Panc1 (cell line): ENCODE results near the gene THSD8. TPM values are rescaled to one million over a fixed set of nuclear protein-coding genes. Genes with fewer than 3 reads are reported as not detected.
A peak's percentile ranks its signal among the peaks of the same experiment; 100 is the strongest.

Experiments
- ATAC-seq: fragments of 200-7000 bp; cut with Tn5 transposase; 2 replicates; pipeline ENCODE4 v1.9.1; 2020; ENCODE audit warnings: mild to moderate bottlenecking, moderate library complexity
- BruUV-seq: library from RNA; stranded (reverse); fragments of 400-500 nt; replicated peaks from 2 replicates; lab custom pipeline; 2021; lab: Mats Ljungman, UMichigan
- CTCF ChIA-PET: fragments of 300-600 bp; sonication (Branson Sonifier 250); formaldehyde crosslinking; loops from one replicate; lab custom pipeline; 2022; ENCODE audit warnings: antibody characterized with exemption; lab: Charles Lee
- POLR2A ChIA-PET: fragments of 300-600 bp; sonication (Branson Sonifier 250); formaldehyde crosslinking; loops from one replicate; lab custom pipeline; 2022; ENCODE audit warnings: antibody characterized with exemption; lab: Charles Lee
- DNase-seq: peaks from one replicate; pipeline ENCODE4 v3.0.0-alpha.2; 2010; ENCODE audit warnings: low read depth, low spot score
- H3K27ac ChIP-seq: 2 replicates; pipeline ENCODE4 v1.5.1; 2011; ENCODE audit warnings: mild to moderate bottlenecking, low read length, inconsistent platforms
- H3K27me3 ChIP-seq: fragments of 200-500 bp; sonication (Bioruptor generic); 2 replicates; pipeline ENCODE4 v1.6.0; 2014; ENCODE audit warnings: low read length, inconsistent platforms; ENCODE audit not compliant: control insufficient read depth, insufficient read depth
- H3K36me3 ChIP-seq: fragments of 200-500 bp; sonication (Bioruptor generic); 2 replicates; pipeline ENCODE4 v1.5.1; 2014; ENCODE audit warnings: inconsistent platforms, mild to moderate bottlenecking, low read length, moderate library complexity; ENCODE audit not compliant: control insufficient read depth, insufficient read depth
- H3K4me1 ChIP-seq: 2 replicates; pipeline ENCODE4 v1.5.1; 2011; ENCODE audit warnings: inconsistent platforms, mild to moderate bottlenecking, low read length, moderate library complexity; ENCODE audit not compliant: control insufficient read depth, insufficient read depth
- H3K4me3 ChIP-seq, 2 experiments: 2 replicates each; pipeline ENCODE4 v1.5.1; 2011 to 2012; ENCODE audit warnings: low read depth in 2 of 2, low read length in 2 of 2, mild to moderate bottlenecking in 2 of 2, inconsistent platforms in 1 of 2, moderate library complexity in 1 of 2
- H3K9me3 ChIP-seq: fragments of 200-500 bp; sonication (Bioruptor generic); 2 replicates; pipeline ENCODE4 v1.5.1; 2014; ENCODE audit warnings: low read depth, mild to moderate bottlenecking, inconsistent platforms, low read length, moderate library complexity; ENCODE audit not compliant: control insufficient read depth, insufficient read depth
- CTCF ChIP-seq: fragments of 450-650 bp; IDR thresholded peaks from 2 replicates; pipeline ENCODE4 v1.5.1; 2017; ENCODE audit warnings: mild to moderate bottlenecking
- POLR2AphosphoS5 ChIP-seq: IDR thresholded peaks from 2 replicates; pipeline ENCODE4 v1.6.1; 2012; ENCODE audit warnings: mild to moderate bottlenecking, low read depth, low read length, moderate library complexity
- REST ChIP-seq, 2 experiments: IDR thresholded peaks; 2 replicates each; pipeline ENCODE4 v1.6.1; 2011 to 2012; ENCODE audit warnings: low read depth in 2 of 2, control low read depth in 1 of 2, low read length in 1 of 2, mild to moderate bottlenecking in 1 of 2, moderate library complexity in 1 of 2; ENCODE audit not compliant: insufficient read depth in 1 of 2
- SIN3A ChIP-seq: IDR thresholded peaks from 2 replicates; pipeline ENCODE4 v1.6.1; 2012; ENCODE audit warnings: low read depth, mild to moderate bottlenecking, low read length, moderate library complexity, borderline replicate concordance; ENCODE audit not compliant: insufficient read depth
- TCF7L2 ChIP-seq: IDR thresholded peaks from 2 replicates; pipeline ENCODE4 v1.6.1; 2011; ENCODE audit warnings: mild to moderate bottlenecking, low read depth, low read length, inconsistent platforms
- in situ Hi-C: cut with HindIII; loops from 2 replicates; pipeline ENCODE4 v1.10.0; 2016; ENCODE audit warnings: low sequenced_read_pairs, low pct_unique_long_range_greater_than_20kb
- intact Hi-C: fragments of 100-400 bp; cut with micrococcal nuclease; formaldehyde crosslinking; loops from one replicate; pipeline ENCODE4 v1.10.0; 2022; ENCODE audit not compliant: unreplicated experiment
- total RNA-seq: library from RNA; stranded (reverse); gene quantifications from one replicate; pipeline ENCODE4 v1.2.1, GENCODE V29; 2021; ENCODE audit not compliant: unreplicated experiment

The THSD8 gene
- total RNA-seq, 1 experiment from 2014 or later: 24.8 TPM

GRCh38 chr19:12800466-12800770, 1.5 kb upstream of the THSD8 start:
- Histone ChIP-seq H3K9me3 (no peaks in the 10 kb centered on the region), H3K36me3 (peaks cover 4% of the 10 kb centered on the region; the same call in 1 of the 2 replicates), H3K4me1 (peaks cover 11% of the 10 kb centered on the region), H3K4me3 (no peak overlapping the region; a peak in 2 of 4 replicates), H3K27me3 (no peaks in the 10 kb centered on the region), H3K27ac (no peak overlapping the region)
- no TSS peak for BruUV-seq
- ChIA-PET POLR2A (no interaction called here), CTCF (no interaction called here)
- ATAC-seq: no peak
- intact Hi-C loops (no loop called here), in situ Hi-C loops (no loop called here)
- no peak for DNase-seq
- TF ChIP-seq CTCF (no peak), SIN3A (no peak), POLR2AphosphoS5 (no peak), REST (IDR thresholded peaks at IDR 0.05; ENCODE audit: insufficient read depth in 1 of 2, low read depth in 2 of 2, low read length in 1 of 2) (no peak), TCF7L2 (no peak)

- Histone ChIP-seq H3K9me3 (no peaks in the 10 kb centered on the region), H3K36me3 (peaks cover 4% of the 10 kb centered on the region; the same call in 1 of the 2 replicates), H3K27me3 (no peaks in the 10 kb centered on the region), H3K4me3 (peak overlapping the region; percentile 53 to 58), H3K4me1 (peaks cover 8% of the 10 kb centered on the region), H3K27ac (0 out of 2 replicates have a peak overlapping the region, but pooled peaks have one; percentile 48)
- no peak for DNase-seq
- intact Hi-C loops (no loop called here), in situ Hi-C loops (no loop called here)
- ChIA-PET CTCF (no interaction called here), POLR2A (no interaction called here)
- ATAC-seq: no peak
- TF ChIP-seq CTCF: no peak
- TF ChIP-seq REST (IDR thresholded peaks at IDR 0.05; ENCODE audit: insufficient read depth in 1 of 2, low read depth in 2 of 2, low read length in 1 of 2): no peak
- TF ChIP-seq POLR2AphosphoS5: no peak
- no peak for TF ChIP-seq TCF7L2
- no peak for TF ChIP-seq SIN3A
- BruUV-seq: no TSS peak
Observed at GRCh38 chr19:12800923-12801465, 875 bp upstream of the THSD8 start.
